Right renal pelvis (tissue), 4 donors: ENCODE results near the gene NAT10. TPM values are rescaled to one million over a fixed set of nuclear protein-coding genes. Genes with fewer than 3 reads are reported as not detected.

ENCODE experiments used
- DNase-seq, 4 donors: peaks; one replicate each; pipeline ENCODE4 v3.0.0-alpha.2; 2013; ENCODE audit warnings: low read depth in 4 of 4, low spot score in 3 of 4, missing footprints in 1 of 4
- polyA plus RNA-seq, 4 donors: library from polyadenylated mRNA; unstranded; fragments of 120-200 nt; gene quantifications; one replicate each; pipeline ENCODE4 v1.2.1, GENCODE V29; 2013; ENCODE audit not compliant: insufficient read length in 4 of 4

The NAT10 gene
- polyA plus RNA-seq, 4 donors, result 49.9 to 51.9 (median 50.4) TPM

- no peak for DNase-seq
Measured at GRCh38 chr11:34104680-34105078, 750 bp upstream of the NAT10 start.

- no peak for DNase-seq
Measured at GRCh38 chr11:34105957-34106504, 602 bp downstream of the NAT10 start.

GRCh38 chr11:34111722-34112270 lies 6.4 kb downstream of the NAT10 start:
- no peak for DNase-seq

- DNase-seq, result no peak
Measured at GRCh38 chr11:34114014-34114413, 8.6 kb downstream of the NAT10 start.

GRCh38 chr11:34114471-34114870 lies 9.0 kb downstream of the NAT10 start:
- no peak for DNase-seq

- no peak for DNase-seq
Measured at GRCh38 chr11:34120651-34121050, 15.2 kb downstream of the NAT10 start.

- DNase-seq, result no peak
Measured at GRCh38 chr11:34124885-34125668, 19.6 kb downstream of the NAT10 start.

- no peak for DNase-seq
Measured at GRCh38 chr11:34126959-34127848, 21.8 kb downstream of the NAT10 start.

- no peak for DNase-seq
Measured at GRCh38 chr11:34128824-34129223, 23.4 kb downstream of the NAT10 start.

- DNase-seq, result no peak
Measured at GRCh38 chr11:34132261-34132965, 27.0 kb downstream of the NAT10 start.

- DNase-seq, result no peak
Measured at GRCh38 chr11:34134765-34135164, 29.3 kb downstream of the NAT10 start.

GRCh38 chr11:34135439-34135838 lies 30.0 kb downstream of the NAT10 start:
- DNase-seq, result no peak

GRCh38 chr11:34136420-34136819 lies 31.0 kb downstream of the NAT10 start:
- no peak for DNase-seq

- no peak for DNase-seq
Measured at GRCh38 chr11:34139346-34139745, 33.9 kb downstream of the NAT10 start.

- no peak for DNase-seq
Measured at GRCh38 chr11:34140149-34140548, 34.7 kb downstream of the NAT10 start.

- no peak for DNase-seq
Measured at GRCh38 chr11:34143048-34143447, 37.6 kb downstream of the NAT10 start.

- no peak for DNase-seq
Measured at GRCh38 chr11:34145073-34145472, 39.6 kb downstream of the NAT10 start.

- DNase-seq, result no peak
Measured at GRCh38 chr11:34145847-34146381, 40.5 kb downstream of the NAT10 start.

- no peak for DNase-seq
Measured at GRCh38 chr11:34146411-34146810, 41.0 kb downstream of the NAT10 start.

GRCh38 chr11:34146866-34147265 lies 41.4 kb downstream of the NAT10 start:
- DNase-seq, result no peak
